GM12875 (cell line): Measurements from ENCODE around the gene INPP5A.

Experiments
- H3K4me3 ChIP-seq: one replicate; pipeline ENCODE4 v1.5.1; 2011; ENCODE audit warnings: low read depth, low read length, control low read depth
- TF ChIP-seq, protein P1 (sequence below): IDR thresholded peaks from 2 replicates; pipeline ENCODE4 v1.5.1; 2011; ENCODE audit warnings: low read depth, mild to moderate bottlenecking, control low read depth, inconsistent platforms, low read length, moderate library complexity, borderline replicate concordance; ENCODE audit not compliant: insufficient read depth

INPP5A gene

DNA sequence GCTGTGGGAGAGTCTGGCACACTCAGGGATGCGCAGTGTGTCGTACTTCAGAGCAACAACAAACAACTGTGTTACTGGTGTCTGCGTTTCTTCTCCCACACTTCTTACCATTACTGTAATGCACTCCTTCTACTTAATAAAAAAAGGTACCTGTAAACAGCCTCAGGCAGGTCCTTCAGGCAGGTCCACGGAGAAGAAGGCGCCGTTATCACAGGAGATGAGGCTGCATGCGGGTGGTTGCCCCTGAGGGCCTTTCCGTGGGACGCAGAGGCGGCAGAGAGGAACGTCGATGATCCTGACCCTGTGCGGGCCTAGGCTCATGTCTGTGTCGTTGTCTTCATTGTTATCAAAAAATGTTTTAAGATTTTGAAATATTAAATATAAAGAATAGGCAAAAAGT lies 219.0 kb downstream of the INPP5A start:
- TF ChIP-seq, protein P1, sequence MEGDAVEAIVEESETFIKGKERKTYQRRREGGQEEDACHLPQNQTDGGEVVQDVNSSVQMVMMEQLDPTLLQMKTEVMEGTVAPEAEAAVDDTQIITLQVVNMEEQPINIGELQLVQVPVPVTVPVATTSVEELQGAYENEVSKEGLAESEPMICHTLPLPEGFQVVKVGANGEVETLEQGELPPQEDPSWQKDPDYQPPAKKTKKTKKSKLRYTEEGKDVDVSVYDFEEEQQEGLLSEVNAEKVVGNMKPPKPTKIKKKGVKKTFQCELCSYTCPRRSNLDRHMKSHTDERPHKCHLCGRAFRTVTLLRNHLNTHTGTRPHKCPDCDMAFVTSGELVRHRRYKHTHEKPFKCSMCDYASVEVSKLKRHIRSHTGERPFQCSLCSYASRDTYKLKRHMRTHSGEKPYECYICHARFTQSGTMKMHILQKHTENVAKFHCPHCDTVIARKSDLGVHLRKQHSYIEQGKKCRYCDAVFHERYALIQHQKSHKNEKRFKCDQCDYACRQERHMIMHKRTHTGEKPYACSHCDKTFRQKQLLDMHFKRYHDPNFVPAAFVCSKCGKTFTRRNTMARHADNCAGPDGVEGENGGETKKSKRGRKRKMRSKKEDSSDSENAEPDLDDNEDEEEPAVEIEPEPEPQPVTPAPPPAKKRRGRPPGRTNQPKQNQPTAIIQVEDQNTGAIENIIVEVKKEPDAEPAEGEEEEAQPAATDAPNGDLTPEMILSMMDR = no peak
- no peak overlapping the region for H3K4me3 ChIP-seq

DNA sequence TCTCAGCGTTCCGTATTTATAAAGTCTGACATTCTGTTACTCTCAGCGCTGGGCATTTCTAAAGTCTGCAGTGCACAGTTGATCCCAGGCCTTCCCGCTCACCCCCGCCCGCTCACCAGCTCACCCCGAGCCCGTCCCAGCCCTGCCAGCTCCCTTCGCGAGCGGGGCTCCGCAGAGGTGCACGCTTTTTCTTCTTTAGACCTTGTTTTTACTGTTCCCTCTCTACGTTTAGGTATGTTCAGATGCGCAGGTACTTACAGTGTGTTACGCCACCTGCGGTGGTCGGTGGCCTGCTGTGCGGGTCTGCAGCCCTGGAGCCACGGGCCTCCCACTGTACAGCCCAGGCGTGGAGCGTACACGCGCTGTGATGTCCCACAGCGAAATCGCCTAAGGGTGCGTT lies 219.6 kb downstream of the INPP5A start:
- TF ChIP-seq, protein P1 = no peak
- no peak overlapping the region for H3K4me3 ChIP-seq

DNA sequence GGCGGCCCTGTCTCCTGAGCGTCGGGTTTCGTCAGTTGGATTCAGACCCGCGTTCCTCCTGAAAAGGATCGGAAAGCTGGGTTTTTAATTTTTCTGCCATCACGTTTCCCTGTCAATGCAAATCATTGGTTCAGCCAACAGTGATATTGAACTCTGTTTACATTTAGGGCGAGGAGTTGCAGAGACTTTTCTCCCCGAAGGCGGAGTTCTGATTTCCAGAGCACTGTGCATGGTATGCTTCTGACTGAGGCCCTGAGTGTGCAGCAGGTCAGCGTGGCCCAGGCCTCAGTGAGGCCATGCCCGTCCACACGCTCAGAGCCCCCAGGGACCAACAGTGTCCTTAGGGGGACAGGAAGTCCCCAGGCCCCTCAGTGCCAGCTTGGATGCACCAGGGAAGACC lies 221.3 kb downstream of the INPP5A start:
- TF ChIP-seq, protein P1 = no peak
- H3K4me3 ChIP-seq = no peak overlapping the region

DNA sequence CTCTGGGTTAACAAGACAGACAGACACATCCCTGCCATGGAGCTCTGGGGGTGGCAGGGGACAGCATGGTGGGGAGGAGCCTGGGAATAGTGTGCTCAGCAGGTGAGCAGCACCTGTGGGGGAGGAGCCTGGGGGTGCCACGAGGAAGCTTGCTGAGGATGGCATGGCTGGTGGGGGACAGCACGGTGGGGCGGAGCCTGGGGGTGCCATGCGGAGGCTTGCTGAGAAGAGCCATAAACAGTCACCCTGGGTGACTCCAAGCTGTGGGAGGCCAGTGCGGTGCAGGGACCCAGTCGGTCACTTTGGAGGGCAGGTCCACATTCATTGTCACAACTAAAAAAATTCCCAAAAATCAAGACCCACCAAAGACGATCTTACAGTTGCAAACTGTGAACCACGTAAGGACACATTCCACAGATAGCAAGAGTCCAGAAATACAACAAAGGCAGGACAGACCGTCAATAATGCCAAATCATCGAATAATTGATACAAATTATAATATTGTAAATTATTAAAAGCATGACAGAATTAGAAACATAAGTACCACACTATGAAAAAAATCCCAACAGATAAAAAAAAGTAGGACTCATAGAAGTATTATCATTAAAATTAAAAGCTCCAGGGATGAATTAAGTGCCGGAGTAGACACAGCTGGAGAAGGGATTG lies 223.9 kb downstream of the INPP5A start:
- TF ChIP-seq, protein P1 = no peak

DNA sequence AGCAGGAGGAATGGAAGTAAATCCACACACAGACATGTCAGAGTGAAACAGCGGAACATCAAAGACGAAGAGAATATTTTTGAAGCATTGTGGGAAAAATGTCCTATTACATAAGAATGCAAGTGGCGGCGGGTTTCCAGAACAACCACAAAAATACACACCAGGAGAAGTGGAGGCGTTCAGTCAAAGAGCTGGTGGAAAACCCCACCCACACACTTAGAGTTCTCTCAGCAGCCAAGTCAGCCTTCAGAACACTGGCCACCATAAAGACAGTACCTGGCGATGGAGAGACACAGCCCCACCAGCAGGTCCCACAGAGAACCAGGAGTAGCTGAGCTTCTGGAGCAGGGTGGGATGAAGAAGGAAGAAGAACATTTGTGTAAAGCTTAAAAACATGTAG lies 224.7 kb downstream of the INPP5A start:
- no peak overlapping the region for H3K4me3 ChIP-seq
- TF ChIP-seq, protein P1 = no peak

More for the DNA sequence above, 223.9 kb downstream of the INPP5A start:
- no peak overlapping the region for H3K4me3 ChIP-seq

DNA sequence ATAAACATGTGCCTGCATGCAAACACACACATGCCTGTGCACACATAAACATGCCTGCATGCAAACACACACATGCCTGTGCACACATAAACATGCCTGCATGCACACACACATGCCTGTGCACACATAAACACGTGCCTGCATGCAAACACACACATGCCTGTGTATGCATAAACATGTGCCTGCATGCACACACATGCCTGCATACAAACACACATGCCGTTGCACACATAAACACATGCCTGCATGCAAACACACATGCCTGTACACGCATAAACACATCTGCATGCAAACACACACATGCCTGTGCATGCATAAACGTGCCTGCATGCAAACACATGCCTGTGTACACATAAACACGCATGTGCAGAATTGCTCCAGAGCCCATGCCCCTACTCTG lies 226.0 kb downstream of the INPP5A start:
- no peak overlapping the region for H3K4me3 ChIP-seq
- TF ChIP-seq, protein P1 = no peak

DNA sequence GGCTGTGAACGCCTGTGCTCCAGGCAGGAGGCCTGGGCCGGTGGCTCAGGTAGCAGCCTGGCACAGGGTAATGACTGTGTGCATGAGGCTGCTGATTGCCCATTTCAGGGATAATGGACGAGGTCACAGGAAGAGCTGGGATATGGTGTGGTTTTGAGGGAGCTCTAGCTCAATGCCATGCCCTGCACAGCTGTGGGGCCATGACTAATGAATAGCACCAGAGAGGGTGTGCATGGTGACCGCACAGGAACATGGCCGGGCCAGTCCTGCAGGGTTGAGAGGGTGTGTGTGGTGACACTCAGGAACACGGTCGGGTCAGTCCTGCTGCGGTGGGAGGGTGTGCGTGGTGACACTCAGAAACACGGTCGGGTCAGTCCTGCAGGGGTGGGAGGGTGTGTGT lies 226.5 kb downstream of the INPP5A start:
- H3K4me3 ChIP-seq = no peak overlapping the region
- TF ChIP-seq, protein P1 = no peak
